HG02870 (cell line): Measurements from ENCODE around the gene CLCF1.
A peak's percentile ranks its signal among the peaks of the same experiment; 100 is the strongest.

Experiments
- ATAC-seq: cut with Tn5 transposase; IDR thresholded peaks from one replicate; pipeline ENCODE4 v1.9.1; 2021; ENCODE audit warnings: mild to moderate bottlenecking, moderate library complexity; ENCODE audit not compliant: unreplicated experiment

Gene CLCF1

DNA sequence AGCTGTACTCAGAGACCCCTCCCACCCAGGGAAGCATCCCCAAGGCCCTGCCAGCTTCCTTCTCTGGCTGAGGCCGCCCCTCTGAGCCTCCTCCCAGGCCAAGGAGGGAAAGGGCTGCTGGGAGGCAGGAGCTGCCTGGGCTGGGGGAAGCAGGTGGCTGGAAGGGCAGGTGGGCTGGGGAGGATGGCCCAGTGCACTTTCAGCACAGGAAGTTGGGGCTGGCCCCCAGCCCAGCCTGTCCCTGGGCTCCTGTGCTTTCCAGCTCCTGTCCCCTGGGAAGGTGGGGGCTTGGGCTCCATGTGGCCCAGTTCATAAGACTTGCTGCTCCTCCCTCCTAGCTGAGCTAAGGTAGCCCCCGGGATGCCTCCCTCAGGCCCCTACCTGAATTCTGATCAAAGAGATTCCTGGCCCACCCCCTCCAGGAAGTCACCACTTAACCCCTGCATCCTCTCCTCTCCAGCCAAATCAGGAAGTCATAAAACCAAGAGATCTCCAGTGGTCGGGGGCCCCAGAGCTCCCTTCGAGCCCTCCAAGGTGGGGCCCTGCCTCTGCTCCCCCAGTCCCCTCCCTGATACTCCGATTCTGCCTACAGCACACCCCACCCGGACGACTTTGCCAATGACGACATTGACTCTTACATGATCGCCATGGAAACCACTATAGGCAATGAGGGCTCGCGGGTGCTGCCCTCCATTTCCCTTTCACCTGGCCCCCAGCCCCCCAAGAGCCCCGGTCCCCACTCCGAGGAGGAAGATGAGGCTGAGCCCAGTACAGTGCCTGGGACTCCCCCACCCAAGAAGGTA, 23.4 kb upstream of the CLCF1 start:
- no peak for ATAC-seq

DNA sequence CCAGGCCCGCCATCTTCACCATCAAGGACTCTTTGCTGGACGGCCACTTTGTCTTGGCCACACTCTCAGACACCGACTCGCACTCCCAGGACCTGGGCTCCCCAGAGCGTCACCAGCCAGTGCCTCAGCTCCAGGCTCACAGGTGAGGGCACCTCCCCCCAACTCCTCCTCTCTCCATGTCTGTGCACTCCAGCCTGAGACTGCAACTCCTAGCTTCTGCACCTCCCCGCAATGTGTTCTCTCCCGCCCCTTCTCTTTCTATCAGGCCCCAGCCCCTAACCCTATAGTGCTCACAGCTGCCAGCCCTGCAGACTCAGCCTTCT, 22.8 kb upstream of the CLCF1 start:
- ATAC-seq = no peak

DNA sequence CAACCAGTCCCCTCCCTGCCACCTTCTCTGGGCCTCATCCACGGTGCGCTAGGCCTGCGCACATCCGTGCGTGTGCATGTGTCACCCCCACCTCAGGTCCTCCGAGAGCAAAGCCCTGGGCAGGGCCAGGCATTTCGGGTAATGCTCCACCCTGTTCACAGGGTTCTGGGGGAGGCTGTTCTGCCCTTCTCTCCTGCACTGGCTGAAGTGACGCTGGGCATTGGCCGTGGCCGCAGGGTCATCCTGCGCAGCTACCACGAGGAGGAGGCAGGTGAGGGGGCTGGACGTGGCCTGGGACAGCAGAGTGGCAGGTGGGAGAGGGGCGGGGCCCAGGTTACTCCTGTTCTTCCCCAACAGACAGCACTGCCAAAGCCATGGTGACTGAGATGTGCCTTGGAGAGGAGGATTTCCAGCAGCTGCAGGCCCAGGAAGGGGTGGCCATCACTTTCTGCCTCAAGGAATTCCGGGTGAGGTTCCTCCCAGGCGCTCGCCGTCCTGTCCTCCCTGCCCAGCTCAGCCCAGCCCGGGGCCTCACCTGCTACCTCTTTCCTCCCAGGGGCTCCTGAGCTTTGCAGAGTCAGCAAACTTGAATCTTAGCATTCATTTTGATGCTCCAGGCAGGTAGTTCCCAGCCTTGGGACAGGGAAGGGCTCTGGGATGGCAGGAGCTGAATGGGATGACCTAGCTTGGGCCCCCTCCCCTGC, 22.3 kb upstream of the CLCF1 start:
- no peak for ATAC-seq

DNA sequence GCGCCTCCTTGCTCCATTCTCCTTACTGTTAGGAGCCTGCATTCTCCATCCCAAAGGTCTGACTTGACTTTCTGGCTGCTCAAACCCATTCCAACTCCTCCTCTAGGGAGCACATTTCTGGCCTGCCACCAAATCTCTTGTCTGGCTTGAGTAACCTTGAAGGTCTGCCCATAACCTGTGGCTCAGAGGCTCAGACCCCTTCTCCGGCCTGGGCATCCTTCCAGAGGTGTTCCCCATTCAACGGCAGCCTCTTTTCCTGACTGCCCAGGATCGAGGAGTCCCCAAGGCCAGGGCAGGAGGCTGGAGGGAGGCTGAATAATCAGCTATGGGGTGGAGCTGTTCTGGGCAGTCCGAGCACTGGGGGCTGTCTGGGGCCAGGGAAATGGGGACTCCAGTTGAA, 20.6 kb upstream of the CLCF1 start:
- no peak for ATAC-seq

DNA sequence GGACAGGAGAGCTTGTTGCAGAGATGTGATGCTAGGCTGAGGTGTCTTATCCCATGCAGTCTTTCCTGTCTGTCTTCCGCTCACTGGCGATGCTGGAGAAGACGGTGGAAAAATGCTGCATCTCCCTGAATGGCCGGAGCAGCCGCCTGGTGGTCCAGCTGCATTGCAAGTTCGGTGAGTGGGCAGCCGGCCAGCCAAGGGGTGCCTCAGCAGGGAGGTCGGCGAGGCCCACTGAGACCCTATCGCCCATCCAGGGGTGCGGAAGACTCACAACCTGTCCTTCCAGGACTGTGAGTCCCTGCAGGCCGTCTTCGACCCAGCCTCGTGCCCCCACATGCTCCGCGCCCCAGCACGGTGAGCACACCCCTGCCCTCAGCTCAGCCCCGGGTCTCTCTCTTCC, 20.0 kb upstream of the CLCF1 start:
- ATAC-seq = no peak

DNA sequence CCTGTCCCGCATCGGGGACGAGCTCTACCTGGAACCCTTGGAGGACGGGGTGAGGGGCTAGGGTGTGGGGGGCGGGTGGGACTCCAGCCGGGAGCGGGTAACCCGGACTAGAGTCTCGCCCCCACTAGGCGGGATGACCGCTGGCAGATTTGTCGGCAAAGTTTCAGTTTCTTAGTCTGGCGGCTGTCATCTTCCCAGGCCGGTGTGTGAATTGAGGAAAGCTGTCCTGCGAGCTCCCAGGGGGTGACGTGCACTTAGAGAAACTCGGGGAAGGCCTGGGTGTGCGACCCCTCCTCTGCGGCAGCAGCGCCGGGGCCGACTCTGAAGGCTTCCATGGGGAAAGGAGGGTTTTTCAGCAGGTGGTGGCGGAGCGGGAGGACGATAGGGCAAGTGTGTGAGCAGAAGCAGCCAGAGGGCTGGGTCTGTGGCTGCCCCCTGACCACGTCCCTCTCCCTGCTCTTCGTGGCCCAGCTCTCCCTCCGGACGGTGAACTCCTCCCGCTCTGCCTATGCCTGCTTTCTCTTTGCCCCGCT, 18.9 kb upstream of the CLCF1 start:
- ATAC-seq = no peak

DNA sequence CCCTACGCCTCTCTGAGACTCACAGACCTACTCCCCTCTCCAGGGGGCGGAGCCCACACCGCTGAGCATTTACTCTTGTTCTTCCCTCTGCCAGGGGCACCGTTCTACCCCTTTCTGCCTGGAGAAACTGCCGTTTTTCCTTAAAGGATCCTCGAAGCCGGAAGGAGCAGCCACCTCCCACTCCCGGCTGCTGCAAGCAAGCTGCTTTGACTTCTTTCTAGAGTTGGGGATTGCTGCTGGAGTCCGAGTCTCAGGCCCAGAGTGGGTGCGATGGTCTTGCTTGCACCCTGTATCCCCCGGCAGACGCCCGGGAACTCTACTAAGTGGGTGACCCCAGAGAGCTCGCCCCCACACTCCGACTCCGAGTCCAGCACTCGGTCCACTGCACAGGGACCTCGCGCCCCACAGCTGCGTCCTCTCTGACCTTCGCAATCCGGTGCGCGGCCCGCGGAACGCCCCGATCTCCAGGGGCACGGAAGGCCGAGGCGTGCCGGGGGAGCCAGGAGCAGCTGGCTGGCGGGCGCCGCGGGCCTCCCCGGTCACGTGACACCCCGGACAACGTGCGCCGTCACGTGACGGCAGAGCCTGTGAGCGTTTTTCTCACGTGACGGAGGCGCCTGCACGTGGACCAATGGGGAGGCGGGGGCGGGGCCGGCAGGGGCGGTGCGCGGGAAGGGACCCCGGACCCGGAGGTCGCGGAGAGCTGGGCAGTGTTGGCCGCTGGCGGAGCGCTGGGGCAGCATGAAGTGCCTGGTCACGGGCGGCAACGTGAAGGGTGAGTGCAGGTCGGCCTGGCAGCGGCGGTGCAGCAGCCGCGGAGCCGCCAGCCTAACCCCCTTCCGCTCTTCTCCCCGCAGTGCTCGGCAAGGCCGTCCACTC, 18.1 kb upstream of the CLCF1 start, which contains the start of gene RAD9A:
Gene RAD9A (plus strand): TSS at position 683 of the 879 bp plus-strand sequence. CDS start 59 bp downstream, at position 742.
- ATAC-seq = peak; percentile 62

DNA sequence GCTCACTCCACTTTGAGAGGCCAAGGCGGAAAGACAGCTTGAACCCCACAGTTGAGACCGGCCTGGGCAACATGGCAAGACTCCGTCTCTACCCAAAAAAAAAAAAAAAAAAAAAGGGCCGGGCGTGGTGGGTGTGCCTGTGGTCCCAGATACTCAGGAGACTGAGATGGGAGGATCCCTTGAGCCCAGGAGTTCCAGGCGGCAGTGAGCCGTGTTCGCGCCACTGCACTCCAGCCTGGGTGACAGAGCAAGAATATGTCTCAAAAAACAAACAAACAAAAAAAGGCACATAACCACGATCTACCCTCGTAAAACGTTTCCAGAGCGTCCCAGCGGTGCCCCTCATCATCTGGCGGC, 17.5 kb upstream of the CLCF1 start:
- ATAC-seq = no peak

DNA sequence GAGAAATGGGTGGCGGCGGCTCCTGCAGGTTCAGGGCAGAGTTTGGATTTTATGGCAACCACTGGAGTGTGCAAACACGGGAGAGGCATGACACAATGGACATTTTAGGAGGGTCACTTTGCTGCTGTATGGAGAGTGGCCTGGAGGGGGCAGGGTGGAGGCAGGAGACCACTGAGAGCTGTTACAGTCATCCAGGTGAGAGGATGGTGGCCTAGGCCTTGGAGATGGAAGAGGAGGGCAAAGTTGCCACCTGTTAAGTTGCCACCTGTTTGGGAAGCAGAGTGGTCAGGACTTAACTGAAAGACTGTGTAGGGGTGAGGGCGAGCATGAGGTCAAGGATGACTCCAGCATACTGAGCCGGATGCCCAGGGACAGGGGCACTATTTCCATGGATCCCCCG, 16.1 kb upstream of the CLCF1 start:
- no peak for ATAC-seq

DNA sequence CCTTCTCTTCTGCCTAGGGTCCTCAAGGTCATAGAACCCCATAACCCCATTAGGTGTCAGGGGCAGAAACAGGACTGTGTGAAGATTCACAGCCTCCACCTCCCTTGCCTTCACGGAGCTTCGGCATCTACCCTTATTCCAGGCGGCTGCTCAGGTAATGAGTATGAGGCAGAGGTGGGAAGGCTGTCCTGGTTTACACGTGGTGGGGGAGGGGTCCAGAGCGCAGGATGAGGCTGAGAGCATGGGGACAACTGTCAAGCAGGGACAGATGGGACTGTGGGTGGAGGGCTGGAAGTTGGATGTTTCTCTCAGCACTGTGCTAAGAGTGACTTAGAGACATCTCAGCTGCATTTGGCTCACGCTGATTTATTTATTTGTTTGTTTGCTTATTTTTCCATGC, 14.1 kb upstream of the CLCF1 start:
- no peak for ATAC-seq

DNA sequence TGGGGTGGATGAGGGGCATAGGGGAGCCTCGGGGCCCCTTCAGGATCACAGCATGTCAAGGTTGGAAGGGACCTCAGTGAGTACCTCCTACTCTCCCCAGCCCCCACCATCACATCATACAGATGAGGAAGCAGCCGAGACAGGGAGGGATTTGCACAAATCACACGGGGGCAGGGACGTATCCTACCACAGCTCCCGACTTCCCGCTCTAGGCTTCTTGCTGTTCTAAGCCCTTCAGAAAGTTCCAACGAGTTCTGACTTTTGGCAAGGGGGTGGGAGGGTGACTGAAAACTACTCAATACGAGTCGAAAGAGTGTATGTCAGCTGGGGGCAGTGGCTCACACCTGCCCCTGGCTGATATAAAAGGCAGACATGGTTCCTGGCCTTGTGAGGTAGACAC, 13.7 kb upstream of the CLCF1 start:
- ATAC-seq = no peak

DNA sequence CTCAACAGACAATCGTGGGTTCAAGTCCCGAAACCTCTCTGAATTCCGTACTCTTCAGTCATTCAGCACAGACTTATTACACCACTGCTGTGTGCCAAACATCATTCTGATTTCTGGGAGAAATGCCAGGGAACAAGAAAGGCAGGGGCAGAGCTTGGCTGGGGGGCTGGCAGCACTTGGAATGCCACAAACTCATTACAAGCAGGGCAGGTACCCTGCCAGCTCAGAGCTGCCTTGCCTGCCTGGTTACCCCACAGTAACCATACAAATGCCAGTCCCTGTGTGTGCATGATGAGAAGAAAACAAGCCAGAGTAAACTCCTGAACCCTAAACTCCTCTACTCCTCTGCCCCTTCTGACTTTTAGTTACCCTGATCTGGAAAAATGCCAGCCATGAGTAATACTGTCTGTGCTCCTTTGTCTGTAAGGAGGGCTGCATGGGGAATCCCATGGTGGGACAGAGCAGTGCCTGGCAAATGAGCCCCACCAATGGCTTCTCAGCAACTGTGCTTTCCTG, 11.5 kb upstream of the CLCF1 start:
- ATAC-seq = no peak

DNA sequence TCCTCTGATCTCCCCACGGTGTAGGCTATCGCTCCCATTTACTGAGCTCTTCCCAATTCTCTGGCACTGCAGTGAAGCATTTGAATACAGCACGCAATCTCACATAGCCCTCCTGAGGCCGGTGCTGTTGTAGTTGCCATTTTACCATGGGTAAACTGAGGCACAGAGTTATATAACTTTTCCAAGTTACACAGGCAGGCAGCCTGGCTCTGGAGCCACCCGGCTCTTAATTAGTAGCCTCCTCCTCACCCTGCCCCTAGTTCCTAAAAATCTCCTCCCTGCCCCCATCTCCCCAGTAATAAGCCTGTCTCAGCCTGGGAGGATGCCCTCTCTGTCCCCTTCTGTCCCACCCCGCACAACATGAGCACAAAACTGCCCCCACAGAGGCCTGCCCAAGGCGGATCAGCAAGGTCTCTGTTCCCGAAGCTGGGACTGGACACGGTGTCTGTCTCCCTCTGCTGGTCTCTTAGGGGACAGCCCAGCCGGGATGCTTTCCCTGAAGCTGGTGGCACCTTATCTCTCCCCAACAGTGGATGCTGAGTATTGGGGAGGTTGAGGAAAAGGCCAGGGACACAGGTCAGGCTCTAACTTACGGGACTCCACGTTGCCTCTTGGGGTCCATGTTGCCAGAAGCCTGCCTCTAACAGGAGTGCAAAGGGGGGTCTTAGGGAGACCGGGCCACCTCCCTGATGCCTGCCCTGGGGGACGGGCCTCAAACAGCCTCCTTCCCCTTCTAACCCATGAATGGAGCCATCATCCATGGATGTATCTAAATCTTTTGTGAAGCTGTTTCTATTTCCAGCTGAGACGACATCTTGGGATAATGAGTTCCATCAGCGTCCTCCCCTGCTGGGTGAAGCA, 9.1 kb upstream of the CLCF1 start:
- no peak for ATAC-seq

DNA sequence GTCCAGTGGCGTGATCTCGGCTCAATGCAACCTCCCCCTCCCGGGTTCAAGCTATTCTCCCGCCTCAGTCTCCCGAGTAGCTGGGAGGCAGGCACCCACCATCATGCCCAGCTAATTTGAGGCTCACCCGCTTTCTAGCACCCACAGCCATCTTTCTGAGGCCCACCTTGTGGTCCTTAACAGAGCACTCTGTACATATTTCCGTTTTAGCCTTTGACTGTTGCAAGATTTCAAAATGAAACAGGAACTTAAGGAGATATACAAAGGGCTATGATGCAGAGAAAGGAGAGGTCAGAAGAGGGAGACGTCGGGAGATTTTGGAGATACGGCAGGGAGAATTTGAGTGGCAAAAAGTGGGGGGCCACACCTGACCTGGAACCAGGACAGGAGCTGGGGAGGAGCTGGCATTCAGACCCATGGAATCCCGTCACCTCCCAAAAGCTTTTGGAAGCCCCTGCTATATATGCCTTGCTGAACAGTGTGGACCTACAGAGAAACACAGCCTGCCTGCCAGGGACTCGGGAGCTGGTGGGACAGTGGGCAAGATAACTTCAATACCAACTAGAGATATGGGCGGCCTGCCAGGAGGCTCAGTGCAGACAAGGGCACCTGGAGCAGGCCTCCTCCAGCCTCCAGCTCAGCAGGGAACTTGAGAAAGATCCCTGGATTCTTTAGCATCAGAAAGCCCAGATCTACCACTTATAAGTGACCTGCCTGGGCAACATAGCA, 8.0 kb upstream of the CLCF1 start:
- no peak for ATAC-seq

DNA sequence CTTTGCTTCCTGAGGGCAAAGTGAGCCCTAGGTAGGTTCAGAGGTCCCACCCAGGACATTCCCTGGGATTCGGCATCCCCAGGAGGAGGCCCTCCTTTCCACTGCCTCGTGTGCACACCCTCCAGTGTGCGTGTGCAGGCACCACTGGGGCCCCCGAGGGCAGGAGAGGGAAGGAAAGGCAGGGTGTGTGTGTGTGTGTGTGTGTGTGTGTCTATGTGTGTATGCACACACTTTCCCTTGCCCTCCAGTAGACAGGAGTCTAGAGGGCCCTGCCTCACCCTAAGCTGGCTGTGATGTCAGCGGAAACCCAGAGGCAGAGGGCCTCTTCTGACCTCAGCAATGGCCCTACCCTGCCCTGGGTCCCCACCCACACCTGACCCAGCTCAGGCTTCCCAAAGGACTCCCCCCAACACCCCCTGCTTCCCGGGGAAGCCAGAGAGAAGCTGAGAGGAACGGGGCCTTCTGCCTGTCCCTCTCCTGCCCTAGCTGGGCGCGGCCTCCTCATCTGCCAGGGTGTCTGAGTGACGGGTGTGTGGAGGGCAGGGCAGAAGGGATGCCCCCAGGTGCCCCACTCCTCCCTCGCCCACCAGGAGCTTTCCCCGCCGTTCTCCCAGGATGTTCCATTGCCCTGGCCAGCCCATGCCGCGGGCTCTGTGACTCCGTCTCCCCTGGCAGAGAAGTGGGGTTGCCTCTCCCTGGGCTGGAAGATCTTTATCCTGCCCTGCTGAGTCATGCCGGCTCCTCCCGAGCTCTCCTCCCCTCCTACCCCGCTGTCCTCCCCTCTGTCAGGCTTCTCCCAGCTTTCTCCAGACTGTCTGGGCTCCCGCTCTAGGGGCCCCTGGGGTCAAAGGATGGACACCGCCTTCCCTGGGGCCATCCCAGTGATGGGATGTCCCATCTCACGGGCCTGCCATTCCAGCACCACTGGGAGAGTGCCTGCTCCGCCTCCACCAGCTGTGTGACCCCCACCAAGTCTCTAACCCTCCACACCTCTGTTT, 6.0 kb upstream of the CLCF1 start:
- ATAC-seq = no peak

DNA sequence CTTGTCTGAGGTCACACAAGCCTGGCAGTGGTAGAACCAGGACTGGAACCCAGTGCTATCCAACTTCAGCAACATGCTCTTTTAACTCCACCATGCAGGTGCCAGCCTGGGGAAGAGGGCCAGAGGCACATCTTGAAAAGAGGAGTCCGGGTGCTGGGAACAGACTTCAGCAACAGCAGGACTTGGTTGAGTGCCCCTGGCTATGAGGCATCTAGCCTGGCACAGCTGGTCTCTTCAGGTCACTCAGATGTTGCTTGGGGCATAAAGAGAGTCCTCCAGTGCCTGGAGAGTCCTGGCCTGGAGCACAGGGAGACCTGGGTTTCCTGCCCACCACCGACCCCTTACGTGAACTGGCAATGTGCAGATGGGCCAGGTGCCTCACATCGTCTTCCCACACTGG, 5.1 kb upstream of the CLCF1 start:
- ATAC-seq = no peak

DNA sequence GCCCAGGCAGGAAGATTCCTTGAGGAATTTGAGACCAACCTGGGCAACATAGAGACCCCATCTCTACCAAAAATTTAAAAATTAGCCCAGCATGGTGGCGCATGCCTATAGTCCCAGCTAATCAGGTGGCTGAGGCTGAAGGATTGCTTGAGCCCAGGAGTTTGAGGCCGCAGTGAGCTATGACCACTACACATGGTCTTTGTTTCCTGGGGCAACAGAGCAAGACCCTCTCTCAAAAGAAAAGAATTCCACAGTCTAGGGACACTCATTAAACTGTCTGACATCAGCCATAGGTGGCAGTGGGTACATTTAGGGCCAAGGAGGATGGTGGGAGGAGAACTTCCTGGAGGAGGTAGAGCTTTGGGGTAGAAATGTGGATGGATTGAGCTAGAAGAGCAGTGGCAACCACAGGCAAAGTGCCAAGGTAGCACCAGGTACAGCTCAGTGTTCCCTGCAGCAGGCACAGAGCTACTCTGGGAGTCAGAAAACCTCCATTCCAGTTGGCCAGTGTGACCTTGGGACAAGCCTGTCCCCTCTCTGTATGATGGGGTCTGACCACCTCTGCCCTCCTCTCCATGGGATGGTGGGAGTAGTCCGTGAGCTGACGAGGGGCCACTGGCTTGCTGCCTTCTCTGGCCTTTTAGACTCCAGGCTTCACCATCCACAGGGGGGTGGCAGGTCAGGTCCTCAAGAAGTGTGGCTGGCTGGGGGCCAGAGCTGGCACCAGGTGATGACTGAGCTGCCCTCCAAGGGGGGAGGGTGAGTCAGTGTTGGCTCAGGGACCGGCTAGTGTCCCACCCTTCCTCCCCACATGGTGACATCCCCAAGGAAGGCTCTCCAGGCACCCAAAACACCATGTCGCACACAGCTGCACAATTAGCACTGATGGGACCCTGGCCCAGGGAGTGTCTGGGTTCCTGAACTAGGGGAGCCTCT, 3.7 kb upstream of the CLCF1 start:
- no peak for ATAC-seq
